OCI-LY7 (cell line): ENCODE results near the gene FAM171A1. TPM values are rescaled to one million over a fixed set of nuclear protein-coding genes. Genes with fewer than 3 reads are reported as not detected.

Experiments
- BruUV-seq: library from RNA; stranded (reverse); fragments of 400-500 nt; replicated peaks from 2 replicates; lab custom pipeline; 2021; lab: Mats Ljungman, UMichigan
- CTCF ChIA-PET: fragments of 300-600 bp; sonication (Branson Sonifier 250); formaldehyde crosslinking; loops from one replicate; lab custom pipeline; 2022; ENCODE audit warnings: antibody characterized with exemption; ENCODE audit not compliant: unreplicated experiment; lab: Charles Lee
- POLR2A ChIA-PET: fragments of 300-600 bp; sonication (Branson Sonifier 250); formaldehyde crosslinking; loops from one replicate; lab custom pipeline; 2022; ENCODE audit warnings: antibody characterized with exemption; lab: Charles Lee
- DNase-seq: peaks from one replicate; pipeline ENCODE4 v3.0.0-alpha.2; 2015; ENCODE audit warnings: low spot score
- H2AFZ ChIP-seq: fragments of 200-600 bp; sonication (generic), shearing (Covaris generic); 2 replicates; pipeline ENCODE4 v1.6.1; 2014; ENCODE audit warnings: mild to moderate bottlenecking, antibody characterized with exemption, low read length, moderate library complexity
- H3K27ac ChIP-seq: fragments of 200-600 bp; sonication (generic); 2 replicates; pipeline ENCODE4 v1.5.1; 2014; ENCODE audit warnings: mixed run types, low read depth, mild to moderate bottlenecking, moderate library complexity, low read length, inconsistent platforms; ENCODE audit not compliant: poor library complexity, severe bottlenecking
- H3K36me3 ChIP-seq: fragments of 200-600 bp; sonication (generic); 2 replicates; pipeline ENCODE4 v1.6.1; 2014; ENCODE audit warnings: mild to moderate bottlenecking, antibody characterized with exemption, low read length, moderate library complexity, mixed read lengths; ENCODE audit not compliant: insufficient read depth
- H3K4me1 ChIP-seq: fragments of 200-600 bp; sonication (generic); 2 replicates; pipeline ENCODE4 v1.5.1; 2014; ENCODE audit warnings: mild to moderate bottlenecking, low read length; ENCODE audit not compliant: insufficient read depth, poor library complexity, severe bottlenecking
- H3K4me2 ChIP-seq: fragments of 200-600 bp; sonication (generic); 2 replicates; pipeline ENCODE4 v1.6.1; 2014; ENCODE audit warnings: mild to moderate bottlenecking, low read length
- H3K4me3 ChIP-seq: fragments of 200-600 bp; sonication (generic); 2 replicates; pipeline ENCODE4 v1.5.1; 2014; ENCODE audit warnings: mild to moderate bottlenecking, low read depth, low read length; ENCODE audit not compliant: poor library complexity, severe bottlenecking
- H3K79me2 ChIP-seq: fragments of 200-600 bp; sonication (generic); 2 replicates; pipeline ENCODE4 v1.6.1; 2016; ENCODE audit warnings: low read depth, mild to moderate bottlenecking, low read length, moderate library complexity, mixed read lengths; ENCODE audit not compliant: insufficient read depth
- H3K9me2 ChIP-seq: fragments of 200-600 bp; sonication (generic); 2 replicates; pipeline ENCODE4 v1.6.1; 2016; ENCODE audit warnings: mild to moderate bottlenecking, low read length, mixed read lengths; ENCODE audit not compliant: insufficient read depth
- H3K9me3 ChIP-seq: fragments of 200-600 bp; sonication (generic); 2 replicates; pipeline ENCODE4 v1.6.1; 2014; ENCODE audit warnings: mild to moderate bottlenecking, mixed run types, low read length, mixed read lengths
- H4K20me1 ChIP-seq: fragments of 200-600 bp; sonication (generic); 2 replicates; pipeline ENCODE4 v1.6.1; 2014; ENCODE audit warnings: mild to moderate bottlenecking, antibody characterized with exemption, low read length, moderate library complexity, mixed read lengths; ENCODE audit not compliant: insufficient read depth
- EZH2phosphoT487 ChIP-seq: fragments of 200-600 bp; sonication (generic); IDR thresholded peaks from 2 replicates; pipeline ENCODE4 v1.6.1; 2018; ENCODE audit warnings: low read depth, borderline replicate concordance, mild to moderate bottlenecking, mixed run types, antibody characterized with exemption, low read length, moderate library complexity, mixed read lengths
- intact Hi-C: fragments of 100-400 bp; cut with micrococcal nuclease; formaldehyde crosslinking; loops from one replicate; pipeline ENCODE4 v1.10.0; 2022; ENCODE audit not compliant: unreplicated experiment
- total RNA-seq, 2 experiments: library from RNA; depleted of rRNA in 1 of 2; stranded (reverse); fragments of >200 nt in 1 of 2; shearing (Covaris generic) in 1 of 2; gene quantifications; 2 replicates each; pipeline ENCODE4 v1.2.3, GENCODE V29; 2014 to 2022
- TF ChIP-seq, protein P1 (sequence below): fragments of 200-600 bp; sonication (generic); conservative IDR thresholded peaks from 2 replicates; pipeline ENCODE4 v1.5.1; 2014; ENCODE audit warnings: mild to moderate bottlenecking, antibody characterized with exemption, low read length, moderate library complexity, mixed read lengths

Gene FAM171A1
- total RNA-seq, 2 experiments from 2014 or later = not detected

DNA sequence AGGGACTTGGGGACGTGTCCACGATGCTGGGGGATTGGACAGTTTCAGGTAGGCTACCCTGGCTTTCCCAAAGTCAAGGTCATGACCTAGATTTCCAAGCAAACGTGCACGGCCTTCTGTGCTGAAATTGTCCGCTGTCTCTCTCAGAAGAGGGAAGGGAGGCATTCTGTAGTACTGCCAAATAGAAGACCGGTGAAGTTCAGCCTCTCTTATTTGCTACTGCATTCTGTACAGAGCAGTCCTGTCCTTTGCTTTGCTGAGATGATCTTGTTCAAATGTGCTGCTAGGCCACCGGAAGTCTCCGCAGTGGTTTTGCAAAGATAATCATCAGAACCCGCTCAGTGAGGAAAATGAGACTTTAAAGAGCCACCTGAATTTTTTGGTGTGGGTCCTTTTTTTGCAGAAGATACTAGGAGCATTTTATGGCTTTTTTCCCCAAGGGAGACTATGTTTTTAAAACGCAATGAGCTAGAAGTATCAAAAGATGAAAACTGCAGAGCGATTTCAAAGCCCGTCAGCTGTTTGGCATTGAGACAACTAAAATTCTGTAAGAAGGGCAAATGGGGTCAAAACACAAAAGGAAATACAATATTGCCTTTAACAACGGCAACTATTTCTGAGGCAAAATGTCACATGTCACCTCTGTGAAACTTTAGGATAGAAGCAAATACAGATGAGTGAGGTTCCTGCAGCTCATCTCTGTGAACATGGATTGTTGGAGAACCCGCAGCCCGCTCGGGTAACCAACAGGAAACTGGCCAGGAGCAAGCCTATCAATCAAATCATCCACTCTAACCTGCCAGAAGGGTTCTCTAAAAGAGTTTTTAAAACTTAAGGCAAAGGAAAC lies 201.3 kb downstream of the FAM171A1 start:
- Histone ChIP-seq H3K4me3 (no peak overlapping the region), H3K36me3 (no peaks in the 10 kb centered on the region), H3K79me2 (no peaks in the 10 kb centered on the region), H3K9me3 (no peaks in the 10 kb centered on the region), H3K4me1 (no peaks in the 10 kb centered on the region), H3K4me2 (peak overlapping the region; percentile 64; the same call in 1 of the 2 replicates), H3K9me2 (no peaks in the 10 kb centered on the region), H3K27ac (no peak overlapping the region), H2AFZ (no peak overlapping the region), H4K20me1 (no peaks in the 10 kb centered on the region)
- CTCF ChIA-PET = no interaction called here
- TF ChIP-seq EZH2phosphoT487 = no peak
- TF ChIP-seq, protein P1, sequence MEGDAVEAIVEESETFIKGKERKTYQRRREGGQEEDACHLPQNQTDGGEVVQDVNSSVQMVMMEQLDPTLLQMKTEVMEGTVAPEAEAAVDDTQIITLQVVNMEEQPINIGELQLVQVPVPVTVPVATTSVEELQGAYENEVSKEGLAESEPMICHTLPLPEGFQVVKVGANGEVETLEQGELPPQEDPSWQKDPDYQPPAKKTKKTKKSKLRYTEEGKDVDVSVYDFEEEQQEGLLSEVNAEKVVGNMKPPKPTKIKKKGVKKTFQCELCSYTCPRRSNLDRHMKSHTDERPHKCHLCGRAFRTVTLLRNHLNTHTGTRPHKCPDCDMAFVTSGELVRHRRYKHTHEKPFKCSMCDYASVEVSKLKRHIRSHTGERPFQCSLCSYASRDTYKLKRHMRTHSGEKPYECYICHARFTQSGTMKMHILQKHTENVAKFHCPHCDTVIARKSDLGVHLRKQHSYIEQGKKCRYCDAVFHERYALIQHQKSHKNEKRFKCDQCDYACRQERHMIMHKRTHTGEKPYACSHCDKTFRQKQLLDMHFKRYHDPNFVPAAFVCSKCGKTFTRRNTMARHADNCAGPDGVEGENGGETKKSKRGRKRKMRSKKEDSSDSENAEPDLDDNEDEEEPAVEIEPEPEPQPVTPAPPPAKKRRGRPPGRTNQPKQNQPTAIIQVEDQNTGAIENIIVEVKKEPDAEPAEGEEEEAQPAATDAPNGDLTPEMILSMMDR = no peak
- BruUV-seq = no TSS peak
- peak; percentile 5 for DNase-seq
- POLR2A ChIA-PET = interaction anchor here (0.5 to 1.5 kb wide), 3 partner anchors 34 to 70 kb away, joined by 3 to 6 read pairs (median 3); no protein-coding TSS in a partner anchor
- intact Hi-C loops = loop anchor here (5.0 kb wide), 1 partner anchor 82 kb away; the partner anchor contains the start of gene ACBD7

DNA sequence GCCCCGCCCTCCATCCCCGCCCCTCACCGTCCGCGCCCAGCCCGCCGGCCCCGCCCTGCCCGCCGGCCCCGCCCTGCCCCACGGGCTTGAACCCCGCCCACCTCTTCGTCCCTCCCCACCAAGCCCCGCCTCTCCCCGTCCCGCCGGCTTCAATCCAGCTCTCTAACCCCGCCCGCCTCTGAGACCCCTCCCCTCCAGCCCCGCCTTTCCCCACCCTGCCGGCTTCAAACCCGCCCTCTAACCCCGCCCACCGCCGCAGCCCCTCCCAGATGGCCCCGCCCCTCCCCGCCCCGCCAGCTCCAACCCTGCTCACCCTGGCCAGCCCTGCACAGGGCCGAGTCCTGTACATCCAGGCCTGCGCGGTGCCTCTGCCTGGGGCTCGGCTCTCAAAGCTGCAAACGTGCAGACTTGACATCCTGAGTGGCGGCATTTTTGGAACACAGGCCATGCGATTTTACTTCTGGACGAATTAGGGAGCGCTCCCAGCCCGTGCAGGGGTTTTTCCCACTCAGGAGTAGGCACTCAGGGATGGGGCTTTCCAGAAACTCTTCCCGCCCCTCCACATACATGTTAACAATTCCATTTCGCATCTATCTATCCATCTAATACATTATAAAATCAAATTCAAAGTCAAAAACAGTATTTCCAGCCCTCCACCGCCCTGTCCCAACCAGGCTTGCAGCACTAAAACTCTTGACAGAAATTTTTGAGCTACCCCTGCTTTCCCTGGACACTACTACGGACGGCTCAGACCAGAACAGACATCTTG lies 202.1 kb downstream of the FAM171A1 start:
- peak; percentile 93 for DNase-seq
- TF ChIP-seq, protein P1 = no peak
- no peak for TF ChIP-seq EZH2phosphoT487
- ChIA-PET CTCF (interaction anchor here (0.6 kb wide), 1 partner anchor 1442 kb away, joined by 8 read pairs; no protein-coding TSS in a partner anchor), POLR2A (interaction anchor here (0.5 to 1.5 kb wide), 3 partner anchors 34 to 70 kb away, joined by 3 to 6 read pairs (median 3); no protein-coding TSS in a partner anchor)
- no peaks in the 10 kb centered on the region for H3K79me2 ChIP-seq
- no peaks in the 10 kb centered on the region for H3K4me1 ChIP-seq
- H4K20me1 ChIP-seq = no peaks in the 10 kb centered on the region
- no peaks in the 10 kb centered on the region for H3K36me3 ChIP-seq
- H3K4me3 ChIP-seq = peak overlapping the region; percentile 51
- no peak overlapping the region for H2AFZ ChIP-seq
- no peaks in the 10 kb centered on the region for H3K9me3 ChIP-seq
- intact Hi-C loops = loop anchor here (5.0 kb wide), 1 partner anchor 82 kb away; the partner anchor contains the start of gene ACBD7
- peak overlapping the region; percentile 64 for H3K4me2 ChIP-seq
- BruUV-seq = no TSS peak
- H3K9me2 ChIP-seq = no peaks in the 10 kb centered on the region
- H3K27ac ChIP-seq = no peak overlapping the region
